Neural cell (in vitro differentiated cells): ENCODE results near the gene PTH1R. TPM values are rescaled to one million over a fixed set of nuclear protein-coding genes. Genes with fewer than 3 reads are reported as not detected.

Experiments
- H2AFZ ChIP-seq: fragments of 200-600, 300-800 bp; sonication (generic), shearing (Covaris generic); 2 replicates; pipeline ENCODE4 v1.6.0; 2014; ENCODE audit warnings: low read depth, mild to moderate bottlenecking, antibody characterized with exemption, low read length, moderate library complexity
- H3F3A ChIP-seq: fragments of 200-600 bp; shearing (Covaris generic); 2 replicates; pipeline ENCODE4 v1.6.1; 2016; ENCODE audit warnings: mild to moderate bottlenecking, moderate library complexity, mixed read lengths, antibody characterized with exemption, low read length; ENCODE audit not compliant: insufficient read depth, poor library complexity, severe bottlenecking
- H3K27ac ChIP-seq: fragments of 200-600, 300-800 bp; sonication (generic), shearing (Covaris generic); 2 replicates; pipeline ENCODE4 v1.5.1; 2014; ENCODE audit warnings: mild to moderate bottlenecking, low read length, moderate library complexity
- H3K27me3 ChIP-seq: fragments of 300-800, 200-600 bp; sonication (generic), shearing (Covaris generic); 2 replicates; pipeline ENCODE4 v1.6.0; 2014; ENCODE audit warnings: mild to moderate bottlenecking, low read depth, low read length, moderate library complexity; ENCODE audit not compliant: insufficient read depth
- H3K36me3 ChIP-seq: fragments of 300-800, 200-600 bp; sonication (generic), shearing (Covaris generic); 2 replicates; pipeline ENCODE4 v1.5.1; 2014; ENCODE audit warnings: mild to moderate bottlenecking, antibody characterized with exemption, low read length, moderate library complexity; ENCODE audit not compliant: insufficient read depth
- H3K4me2 ChIP-seq: fragments of 300-800, 200-600 bp; sonication (generic), shearing (Covaris generic); 2 replicates; pipeline ENCODE4 v1.6.0; 2014; ENCODE audit warnings: mild to moderate bottlenecking, low read length
- H3K4me3 ChIP-seq: fragments of 300-800, 200-600 bp; sonication (generic), shearing (Covaris generic); 2 replicates; pipeline ENCODE4 v1.5.1; 2014; ENCODE audit warnings: mild to moderate bottlenecking, low read length, moderate library complexity
- H3K79me2 ChIP-seq: fragments of 200-600 bp; shearing (Covaris generic); replicated peaks from 2 replicates; pipeline ENCODE4 v1.6.0; 2014; ENCODE audit warnings: mild to moderate bottlenecking, low read length, moderate library complexity; ENCODE audit not compliant: insufficient read depth
- H3K9ac ChIP-seq: fragments of 300-800, 200-600 bp; sonication (generic), shearing (Covaris generic); 2 replicates; pipeline ENCODE4 v1.6.1; 2016; ENCODE audit warnings: mild to moderate bottlenecking, low read length, mixed read lengths
- H3K9me2 ChIP-seq: fragments of 200-600 bp; shearing (Covaris generic); 2 replicates; pipeline ENCODE4 v1.6.1; 2016; ENCODE audit warnings: mild to moderate bottlenecking, low read length, mixed read lengths; ENCODE audit not compliant: insufficient read depth
- H3K9me3 ChIP-seq: fragments of 200-600, 300-800 bp; sonication (generic), shearing (Covaris generic); 2 replicates; pipeline ENCODE4 v1.6.1; 2016; ENCODE audit warnings: mild to moderate bottlenecking, mixed run types, low read length, moderate library complexity, mixed read lengths
- H4K20me1 ChIP-seq: fragments of 200-600 bp; shearing (Covaris generic); 2 replicates; pipeline ENCODE4 v1.6.1; 2016; ENCODE audit warnings: mild to moderate bottlenecking, mixed run types; ENCODE audit not compliant: insufficient read depth
- CTCF ChIP-seq: fragments of 450-650 bp; IDR thresholded peaks from 2 replicates; pipeline ENCODE4 v1.5.1; 2014; ENCODE audit warnings: antibody characterized with exemption, mild to moderate bottlenecking, moderate library complexity; ENCODE audit not compliant: poor library complexity, severe bottlenecking
- EP300 ChIP-seq: fragments of 450-650 bp; conservative IDR thresholded peaks from 2 replicates; pipeline ENCODE4 v1.6.1; 2014; ENCODE audit warnings: antibody characterized with exemption, mild to moderate bottlenecking, moderate library complexity; ENCODE audit not compliant: poor library complexity, severe bottlenecking
- EZH2 ChIP-seq: fragments of 200-600, 300-800 bp; shearing (Covaris generic), sonication (generic); IDR thresholded peaks from 2 replicates; pipeline ENCODE4 v1.6.1; 2014; ENCODE audit warnings: antibody characterized with exemption, low read length, borderline replicate concordance, mild to moderate bottlenecking; ENCODE audit not compliant: insufficient read depth, poor library complexity, severe bottlenecking
- MXI1 ChIP-seq: fragments of 450-650 bp; conservative IDR thresholded peaks from 2 replicates; pipeline ENCODE4 v1.6.1; 2014; ENCODE audit warnings: antibody characterized with exemption, mild to moderate bottlenecking; ENCODE audit not compliant: poor library complexity, severe bottlenecking
- POLR2AphosphoS5 ChIP-seq: IDR thresholded peaks from 2 replicates; pipeline ENCODE4 v1.6.1; 2012
- RAD21 ChIP-seq: fragments of 450-650 bp; conservative IDR thresholded peaks from 2 replicates; pipeline ENCODE4 v1.6.1; 2014; ENCODE audit warnings: antibody characterized with exemption, mild to moderate bottlenecking, moderate library complexity
- REST ChIP-seq: IDR thresholded peaks from 2 replicates; pipeline ENCODE4 v1.6.1; 2012; ENCODE audit warnings: borderline replicate concordance
- SMC3 ChIP-seq: fragments of 450-650 bp; conservative IDR thresholded peaks from 2 replicates; pipeline ENCODE4 v1.6.1; 2014; ENCODE audit warnings: antibody characterized with exemption, mild to moderate bottlenecking, moderate library complexity; ENCODE audit not compliant: poor library complexity
- TAF1 ChIP-seq: IDR thresholded peaks from 2 replicates; pipeline ENCODE4 v1.6.1; 2012; ENCODE audit warnings: low read depth
- polyA plus RNA-seq: library from polyadenylated mRNA; depleted of rRNA; stranded (reverse); fragments of >200 nt; gene quantifications from 2 replicates; pipeline ENCODE4 v1.2.3, GENCODE V29; 2014

The PTH1R gene
- polyA plus RNA-seq, 1 donor from 2014 or later: not detected

- Histone ChIP-seq H3K27me3 (no peaks in the 10 kb centered on the region), H2AFZ (no peak overlapping the region), H3K9ac (no peak overlapping the region), H3K4me3 (no peak overlapping the region), H3K9me2 (no peaks in the 10 kb centered on the region), H3K79me2 (peaks cover 5% of the 10 kb centered on the region), H3K27ac (no peak overlapping the region), H3K36me3 (no peaks in the 10 kb centered on the region), H3K4me2 (no peak overlapping the region), H3K9me3 (no peaks in the 10 kb centered on the region), H3F3A (no peaks in the 10 kb centered on the region), H4K20me1 (no peaks in the 10 kb centered on the region)
- TF ChIP-seq EP300 (no peak), RAD21 (no peak)
These were observed 49.6 kb downstream of the PTH1R start for GRCh38 chr3:46926871-46927717.

GRCh38 chr3:46927718-46928073 lies 50.2 kb downstream of the PTH1R start:
- Histone ChIP-seq H3K9me3 (no peaks in the 10 kb centered on the region), H3F3A (no peaks in the 10 kb centered on the region), H3K27me3 (no peaks in the 10 kb centered on the region), H3K27ac (no peak overlapping the region), H2AFZ (no peak overlapping the region), H3K79me2 (peaks cover 5% of the 10 kb centered on the region), H3K9me2 (no peaks in the 10 kb centered on the region), H3K36me3 (no peaks in the 10 kb centered on the region), H3K4me3 (no peak overlapping the region), H4K20me1 (no peaks in the 10 kb centered on the region), H3K4me2 (no peak overlapping the region), H3K9ac (no peak overlapping the region)
- TF ChIP-seq RAD21 (no peak), REST (no peak)

GRCh38 chr3:46928282-46928681 lies 50.8 kb downstream of the PTH1R start:
- TF ChIP-seq POLR2AphosphoS5 (no peak), REST (no peak), EP300 (no peak), SMC3 (no peak), TAF1 (no peak), MXI1 (no peak), CTCF (no peak), EZH2 (no peak), RAD21 (no peak)
- no peaks in the 10 kb centered on the region for H3K9me2 ChIP-seq
- no peaks in the 10 kb centered on the region for H3F3A ChIP-seq
- H3K4me3 ChIP-seq: no peak overlapping the region
- no peaks in the 10 kb centered on the region for H4K20me1 ChIP-seq
- H3K36me3 ChIP-seq: no peaks in the 10 kb centered on the region
- H3K4me2 ChIP-seq: no peak overlapping the region
- H3K9ac ChIP-seq: no peak overlapping the region
- no peak overlapping the region for H3K27ac ChIP-seq
- no peaks in the 10 kb centered on the region for H3K27me3 ChIP-seq
- H2AFZ ChIP-seq: no peak overlapping the region
- H3K79me2 ChIP-seq: peaks cover 5% of the 10 kb centered on the region
- H3K9me3 ChIP-seq: no peaks in the 10 kb centered on the region
